DMS153 treated with DMSO at 0.1 percent for 48 hours (cell line): ENCODE measurements around the gene DACT2.
"Not testable (repeated sequence)": the region's sequence is repeated elsewhere in the genome, so short reads cannot be mapped to it uniquely, and the experiment has no call there.

ENCODE experiments used
- DNase-seq: peaks from one replicate; lab custom pipeline; 2025; ENCODE audit not compliant: unreplicated experiment; lab: John Stamatoyannopoulos, UW

Gene DACT2, protein sequence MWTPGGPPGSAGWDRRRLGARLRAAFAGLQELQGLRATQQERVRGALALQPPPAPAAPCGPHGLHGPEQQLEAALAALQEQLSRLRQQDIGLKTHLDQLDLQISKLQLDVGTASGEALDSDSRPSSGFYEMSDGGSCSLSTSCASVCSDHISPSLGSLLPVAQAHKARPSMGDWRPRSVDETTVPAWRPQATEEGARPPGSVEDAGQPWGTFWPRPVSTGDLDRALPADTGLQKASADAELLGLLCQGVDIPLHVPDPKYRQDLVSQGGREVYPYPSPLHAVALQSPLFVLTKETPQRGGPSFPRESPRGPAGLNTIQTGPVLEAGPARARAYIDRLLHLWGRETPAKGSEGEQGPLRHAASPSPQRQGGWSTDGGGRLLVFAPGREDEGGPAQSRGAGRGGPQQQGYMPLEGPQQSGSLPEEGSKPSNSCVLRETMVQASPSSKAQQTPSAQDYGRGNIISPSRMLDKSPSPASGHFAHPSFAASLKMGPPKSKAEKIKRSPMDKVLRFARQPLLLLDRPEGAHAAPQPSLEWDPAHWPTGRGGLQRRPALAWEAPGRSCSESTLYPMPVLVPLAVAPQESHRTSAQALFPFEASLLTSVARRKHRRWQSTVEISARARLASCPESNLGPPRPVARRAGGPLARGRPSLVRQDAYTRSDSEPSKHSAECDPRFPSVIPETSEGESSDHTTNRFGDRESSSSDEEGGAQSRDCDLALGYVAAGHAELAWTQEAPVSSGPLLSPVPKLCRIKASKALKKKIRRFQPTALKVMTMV

DNA sequence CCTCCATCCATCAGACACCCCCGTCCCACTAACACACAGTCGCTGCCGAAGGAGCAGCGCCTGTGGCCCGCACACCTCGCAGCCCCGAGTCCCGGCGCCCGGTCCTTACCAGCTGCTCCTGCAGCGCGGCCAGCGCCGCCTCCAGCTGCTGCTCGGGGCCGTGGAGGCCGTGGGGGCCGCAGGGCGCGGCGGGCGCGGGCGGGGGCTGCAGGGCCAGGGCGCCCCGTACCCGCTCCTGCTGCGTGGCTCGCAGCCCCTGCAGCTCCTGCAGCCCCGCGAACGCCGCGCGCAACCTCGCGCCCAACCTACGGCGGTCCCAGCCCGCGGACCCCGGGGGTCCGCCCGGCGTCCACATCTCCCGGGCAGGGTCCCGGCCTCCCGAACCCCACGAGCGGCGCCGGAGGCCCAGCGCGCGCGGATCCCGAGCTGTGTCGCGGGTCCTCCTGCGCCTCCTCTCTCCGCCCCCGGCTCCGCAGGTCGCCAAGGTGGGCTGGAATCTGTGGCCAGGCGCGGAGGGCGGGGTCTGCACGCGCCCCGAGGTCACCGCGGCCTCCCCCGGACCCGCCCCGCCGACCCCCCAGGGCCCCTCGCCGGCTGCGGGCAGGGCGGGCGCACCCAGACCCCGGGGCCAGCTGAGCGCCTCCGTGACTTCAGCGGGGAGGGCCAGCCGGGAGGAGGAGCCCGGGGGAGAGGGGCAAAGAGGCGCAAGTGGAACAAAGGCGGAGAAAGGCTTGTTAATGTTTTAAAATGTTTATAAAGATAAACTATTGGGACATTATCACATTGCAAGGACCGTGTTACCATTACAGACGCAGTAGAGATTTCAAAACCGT, at the start of gene DACT2:
DACT2 (minus strand) TSS at position 499 of the 833 bp plus-strand sequence; CDS start at position 355, 144 bp downstream.
- DNase-seq = no peak

DNA sequence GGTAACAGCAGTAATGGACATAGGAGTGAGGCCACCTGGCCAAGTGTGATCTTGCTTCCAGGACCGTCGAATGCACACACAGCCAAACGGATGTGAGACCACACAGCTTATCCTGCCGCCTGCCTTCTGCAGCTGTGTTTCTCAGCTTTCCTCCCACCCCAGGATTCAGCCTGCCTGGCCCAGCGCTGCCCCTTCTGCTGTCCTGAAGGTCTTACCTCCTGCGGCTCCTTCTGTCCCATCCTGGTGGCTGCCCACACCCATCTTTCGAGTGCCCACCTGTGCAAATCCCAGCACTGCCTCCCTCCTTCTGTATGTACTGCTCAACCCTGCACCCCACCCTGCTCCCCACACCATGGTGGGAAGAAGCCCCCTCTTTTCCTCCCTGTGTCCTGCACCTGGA, 49.4 kb upstream of the DACT2 start:
- DNase-seq = no peak

DNA sequence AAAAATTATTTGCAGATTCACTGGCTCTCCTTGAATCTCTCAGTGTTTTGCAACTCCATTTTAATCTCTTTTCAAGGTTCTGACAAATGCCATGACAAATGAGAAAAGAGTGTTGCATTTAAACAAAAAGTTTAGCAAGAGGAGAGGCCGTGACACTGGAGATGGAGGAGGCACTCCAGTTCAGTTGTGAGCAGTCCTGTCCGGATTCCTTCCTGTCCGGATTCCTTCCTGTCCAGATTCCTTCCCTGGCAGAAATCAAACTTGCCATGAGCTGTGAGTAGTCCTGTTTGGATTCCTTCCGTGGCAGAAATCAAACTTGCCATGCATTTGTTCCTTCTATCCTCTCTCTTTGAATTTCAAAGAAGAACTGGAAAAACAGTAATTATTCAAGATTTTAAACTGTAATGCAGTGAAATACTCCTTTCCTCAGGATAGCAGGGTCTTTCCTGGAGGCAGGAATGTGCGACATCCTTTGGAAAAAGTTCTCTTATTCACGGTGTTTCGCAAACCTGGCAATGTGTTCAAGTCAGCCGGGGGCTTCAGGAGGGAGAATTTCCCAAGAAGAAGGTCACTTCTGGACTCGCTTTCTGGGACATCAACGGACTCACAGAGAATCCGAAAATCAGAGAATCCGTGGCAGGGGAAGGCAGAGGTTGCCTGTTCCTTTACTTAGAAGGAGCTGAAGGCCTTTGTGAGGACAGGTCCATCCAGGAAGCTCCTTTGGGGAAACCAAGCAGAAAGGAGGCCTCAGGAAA, 48.7 kb upstream of the DACT2 start:
- no peak for DNase-seq

DNA sequence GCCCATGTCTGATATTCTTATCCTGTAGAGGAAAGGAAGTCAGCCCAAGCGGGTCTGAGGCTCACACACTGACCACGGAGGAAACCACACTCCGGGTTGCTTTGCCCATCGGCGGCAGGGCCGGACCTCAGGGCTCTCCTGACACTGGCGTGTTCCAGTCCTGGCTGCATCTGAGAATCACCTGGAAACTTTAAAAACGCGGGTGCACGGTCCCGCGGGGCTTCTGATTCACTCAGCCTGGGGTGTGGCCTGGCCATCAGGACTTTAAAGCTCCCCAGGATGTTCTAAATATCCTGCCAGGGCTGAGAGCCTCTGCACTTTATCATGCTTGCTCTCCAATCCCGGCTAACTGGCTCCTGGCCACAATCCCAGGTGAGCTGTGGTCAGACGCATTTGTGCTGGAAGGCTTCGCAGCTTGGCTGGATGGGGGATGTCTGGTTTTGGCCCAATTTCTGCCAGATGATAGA, 47.7 kb upstream of the DACT2 start:
- no peak for DNase-seq

DNA sequence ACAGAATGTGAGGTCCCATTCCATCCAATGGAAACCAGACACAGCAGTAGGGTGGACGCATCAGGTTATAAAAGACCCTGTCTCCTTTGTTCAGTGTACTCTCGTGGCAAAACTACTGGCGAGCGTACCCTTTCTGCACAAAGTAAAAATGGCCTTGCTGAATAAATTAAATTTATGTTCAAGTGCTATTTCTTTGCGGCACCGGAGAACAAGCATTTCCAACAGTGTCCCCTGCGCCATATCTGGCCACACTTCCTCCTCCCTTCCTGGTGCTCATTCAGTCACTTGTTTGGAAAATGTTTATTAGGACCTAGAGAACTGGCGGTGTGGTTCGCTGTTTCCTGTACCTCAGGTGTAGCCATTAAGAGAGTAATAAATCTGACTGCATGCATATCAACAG, 46.9 kb upstream of the DACT2 start:
- DNase-seq = no peak

DNA sequence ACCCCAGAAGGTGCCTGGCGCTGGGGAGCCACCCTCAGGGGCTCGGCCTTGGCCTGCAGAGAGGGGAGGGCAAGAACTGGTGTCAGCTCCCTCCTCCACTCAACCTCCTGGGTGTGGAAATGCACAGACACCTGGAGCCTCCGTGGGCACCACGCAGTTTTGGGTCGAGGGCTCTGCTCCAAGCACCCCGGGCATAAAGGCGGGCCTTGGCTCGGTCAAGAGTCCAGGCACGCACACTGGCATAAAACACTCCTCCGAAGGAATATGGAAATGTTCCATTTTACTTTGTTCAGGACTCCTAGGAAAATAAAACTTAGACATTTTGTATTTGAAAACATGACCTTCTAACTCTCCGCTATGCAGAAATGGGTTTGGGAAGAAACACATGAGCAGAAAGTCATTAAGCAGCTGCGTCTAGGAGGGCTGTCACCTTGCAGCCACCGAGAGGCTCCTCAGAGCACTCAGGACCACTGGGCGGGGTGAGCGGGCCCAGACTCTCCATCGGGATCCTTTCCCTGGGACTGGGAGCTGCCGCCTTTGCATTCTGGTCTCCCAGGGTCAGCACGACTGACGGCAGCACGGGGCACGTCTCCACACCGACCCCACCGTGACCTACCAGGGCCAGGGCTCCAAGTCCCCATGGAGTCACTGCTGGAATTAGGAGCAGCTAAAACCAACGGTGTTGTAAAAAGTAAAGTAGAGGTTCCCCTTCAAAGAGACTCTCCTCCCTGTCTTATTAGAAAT, 46.0 kb upstream of the DACT2 start:
- no peak for DNase-seq

DNA sequence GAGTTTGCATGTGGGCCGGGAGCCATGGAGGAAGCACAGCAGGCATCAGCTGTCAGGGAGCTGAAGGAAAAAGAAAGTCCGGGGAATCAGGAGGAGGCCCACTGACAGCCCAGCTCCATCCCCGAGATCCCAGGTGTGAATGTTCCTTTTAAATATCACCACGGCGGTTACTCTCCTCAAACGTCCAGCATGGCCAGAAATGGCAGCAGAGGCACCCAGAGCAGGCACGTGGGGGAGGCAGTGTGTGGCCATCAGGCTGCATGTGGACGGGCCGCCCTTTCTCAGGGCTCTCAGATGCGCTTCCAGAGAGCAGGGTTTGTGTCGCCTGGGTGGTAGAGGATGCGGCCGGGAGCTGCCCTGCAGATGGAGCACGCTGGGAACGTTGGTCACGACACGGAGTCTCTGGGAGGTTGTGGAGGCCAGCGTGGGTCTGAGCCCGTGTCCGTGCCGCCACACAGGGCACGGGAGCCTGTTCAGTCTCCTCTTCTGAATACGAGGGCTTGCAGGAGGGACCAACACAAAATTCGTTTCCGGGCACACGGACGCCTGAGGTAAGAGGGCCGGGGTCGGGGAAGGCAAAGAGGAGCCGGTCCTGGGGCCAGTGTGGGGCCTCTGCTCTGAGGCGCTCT, 45.3 kb upstream of the DACT2 start:
- no peak for DNase-seq

DNA sequence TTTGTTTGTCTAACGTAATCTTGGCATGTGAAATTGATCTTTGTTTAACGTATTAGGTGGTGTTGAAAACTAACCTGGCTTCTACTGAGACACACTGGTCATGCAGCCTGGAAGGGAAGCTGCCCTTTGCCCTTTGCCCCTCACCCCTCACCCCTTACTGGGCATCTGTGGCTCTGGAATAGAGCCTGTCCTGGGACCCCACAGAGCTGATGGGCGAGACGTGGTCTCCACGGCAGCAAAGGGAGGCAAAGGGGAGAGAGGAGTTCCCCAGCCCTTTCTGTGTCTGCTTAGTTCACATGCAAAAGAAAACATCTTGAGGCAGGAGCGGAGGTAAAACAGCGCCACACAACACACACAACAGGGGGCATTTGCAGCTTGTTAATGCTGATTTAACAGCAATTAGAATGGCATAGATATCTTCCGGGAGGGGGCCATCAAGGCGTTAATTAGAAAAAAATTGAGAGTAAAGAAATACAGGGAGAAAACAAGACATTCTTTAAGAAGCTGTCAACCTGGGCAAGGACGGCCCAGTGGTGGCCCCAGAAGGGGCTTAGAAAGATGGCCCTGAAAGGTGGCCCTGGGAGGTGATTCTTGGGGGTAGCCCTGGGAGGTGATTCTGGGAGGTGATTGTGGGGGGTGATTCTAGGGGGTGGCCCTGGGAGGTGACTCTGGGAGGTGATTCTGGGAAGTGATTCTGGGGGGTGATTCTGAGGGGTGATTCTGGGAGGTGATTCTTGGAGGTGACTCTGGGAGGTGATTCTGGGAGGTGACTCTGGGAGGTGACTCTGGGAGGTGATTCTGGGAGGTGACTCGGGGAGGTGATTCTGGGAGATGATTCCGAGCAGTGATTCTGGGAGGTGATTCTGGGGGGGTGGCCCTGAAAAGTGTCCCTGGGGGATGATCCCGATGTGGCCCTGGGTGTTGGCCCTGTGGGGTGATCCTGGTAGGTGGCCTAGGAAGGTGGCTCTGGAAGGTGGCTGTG, 44.5 kb upstream of the DACT2 start:
- no peak for DNase-seq

DNA sequence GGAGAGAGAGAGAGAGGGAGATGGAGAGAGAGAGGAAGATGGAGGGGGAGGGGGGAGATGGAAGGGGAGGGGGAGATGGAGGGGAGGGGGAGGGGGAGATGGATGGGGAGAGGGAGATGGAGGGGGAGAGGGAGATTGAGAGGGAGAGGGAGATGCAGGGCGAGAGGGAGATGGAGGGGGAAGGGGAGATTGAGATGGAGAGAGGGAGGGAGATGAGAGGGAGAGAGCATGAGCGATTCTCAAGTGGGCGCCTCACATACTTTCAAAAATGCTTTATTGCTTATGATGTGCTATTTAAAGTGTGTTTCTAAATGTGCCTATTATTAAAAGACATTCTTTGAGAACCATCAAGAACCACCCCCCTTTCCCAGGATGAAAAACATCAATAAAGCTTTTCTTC, 43.7 kb upstream of the DACT2 start:
- no peak for DNase-seq

DNA sequence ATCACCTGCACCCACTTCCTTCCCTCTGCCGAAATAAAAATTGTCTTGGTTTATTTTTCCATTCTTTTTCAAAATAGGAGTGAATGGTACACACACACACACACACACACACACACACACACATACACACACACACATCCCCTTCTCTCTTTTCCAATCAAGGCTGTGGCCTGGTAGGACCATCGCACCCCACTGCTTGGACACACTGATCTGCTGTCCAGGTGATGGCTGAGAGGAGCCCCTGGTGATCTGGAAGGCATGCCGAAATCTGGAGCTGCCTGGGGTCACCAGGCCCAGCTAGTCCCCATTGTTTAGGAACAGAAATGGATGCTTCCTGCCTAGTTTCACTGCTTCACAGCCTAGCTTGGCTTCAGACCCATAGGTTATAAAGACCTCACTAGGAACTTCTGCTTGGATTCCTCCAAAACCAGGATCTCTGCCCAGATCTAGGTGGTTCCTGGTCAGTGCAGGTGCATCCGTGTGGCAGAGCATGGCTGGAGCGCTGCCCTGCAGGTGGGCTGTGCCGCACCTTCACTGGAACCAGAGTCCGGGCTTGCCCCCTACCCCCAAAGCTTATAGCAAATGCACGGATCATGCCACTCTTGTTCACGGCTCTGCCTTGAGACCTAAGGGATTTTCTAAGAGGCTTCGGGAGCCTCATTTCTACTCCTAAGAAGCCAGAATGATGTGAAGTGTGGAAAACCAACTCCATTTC, 42.9 kb upstream of the DACT2 start:
- DNase-seq = no peak

DNA sequence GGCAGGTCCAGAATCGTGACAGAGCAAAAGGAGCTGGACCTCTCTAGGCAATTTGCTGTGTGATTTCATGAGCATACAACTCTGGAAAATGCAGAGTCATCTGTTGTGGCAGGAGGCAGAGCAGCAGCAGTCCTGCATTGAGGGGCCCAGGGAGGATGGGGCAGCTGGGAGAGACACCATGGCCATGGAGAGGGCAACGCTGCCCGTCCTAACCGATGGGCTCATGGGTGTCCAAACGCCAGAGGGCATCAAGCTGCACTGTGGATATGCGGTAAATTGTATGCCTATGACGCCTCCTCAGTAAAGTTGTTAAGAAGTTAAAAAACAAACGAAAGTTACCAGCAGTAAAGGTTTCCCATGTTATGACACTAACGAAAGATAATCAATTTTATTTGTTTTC, 42.2 kb upstream of the DACT2 start:
- no peak for DNase-seq

DNA sequence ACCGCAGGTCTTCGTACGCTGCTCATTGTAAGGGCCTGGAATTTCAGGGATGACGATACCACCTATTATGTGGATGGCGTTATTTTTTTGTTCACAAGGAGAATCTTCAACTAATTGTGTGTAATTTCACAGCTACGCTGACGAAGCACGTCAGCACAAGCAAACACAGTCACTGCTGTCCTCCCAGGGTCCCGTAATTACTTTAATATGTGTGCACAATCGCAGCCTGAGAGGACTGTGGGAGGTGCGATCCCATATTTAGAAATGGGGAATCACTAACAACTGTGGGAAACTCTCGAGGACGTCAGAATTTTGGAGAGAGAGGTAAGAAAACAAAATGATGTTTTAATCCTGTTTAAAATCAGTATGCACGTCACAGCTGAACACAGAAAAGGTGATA, 40.2 kb upstream of the DACT2 start:
- DNase-seq = no peak

DNA sequence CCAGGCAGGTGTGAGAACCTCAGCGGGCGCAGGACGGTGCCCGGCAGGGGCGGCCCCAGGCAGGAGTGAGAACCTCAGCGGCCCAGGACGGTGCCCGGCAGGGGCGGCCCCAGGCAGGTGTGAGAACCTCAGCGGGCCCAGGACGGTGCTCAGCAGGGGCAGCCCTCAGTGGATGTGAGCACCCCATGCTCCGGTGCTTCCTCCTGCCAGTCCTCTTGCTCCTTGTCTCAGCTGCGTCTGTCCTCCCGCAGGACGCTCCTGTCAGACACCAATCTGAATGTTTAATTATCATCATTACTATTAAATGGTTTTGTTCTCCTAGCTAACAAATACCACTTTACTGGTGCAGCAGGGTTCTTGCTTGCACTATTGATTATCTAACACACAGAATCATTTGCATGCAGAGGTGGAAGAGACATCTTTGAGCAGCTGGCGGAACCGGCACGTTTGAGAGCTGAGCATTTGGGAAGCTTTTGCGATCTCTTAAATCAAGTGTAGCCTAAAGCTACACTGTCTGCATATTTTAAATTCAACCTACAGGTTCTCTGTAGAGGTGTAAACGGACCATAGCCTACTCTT, 39.4 kb upstream of the DACT2 start:
- no peak for DNase-seq

DNA sequence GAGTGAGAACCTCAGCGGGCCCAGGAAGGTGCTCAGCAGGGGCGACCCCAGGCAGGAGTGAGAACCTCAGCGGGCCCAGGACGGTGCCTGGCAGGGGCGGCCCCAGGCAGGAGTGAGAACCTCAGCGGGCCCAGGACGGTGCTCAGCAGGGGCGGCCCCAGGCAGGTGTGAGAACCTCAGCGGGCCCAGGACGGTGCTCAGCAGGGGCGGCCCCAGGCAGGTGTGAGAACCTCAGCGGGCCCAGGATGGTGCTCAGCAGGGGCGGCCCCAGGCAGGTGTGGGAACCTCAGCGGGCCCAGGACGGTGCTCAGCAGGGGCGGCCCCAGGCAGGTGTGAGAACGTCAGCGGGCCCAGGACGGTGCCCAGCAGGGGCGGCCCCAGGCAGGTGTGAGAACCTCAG, 37.3 kb upstream of the DACT2 start:
- DNase-seq = not testable (repeated sequence)

DNA sequence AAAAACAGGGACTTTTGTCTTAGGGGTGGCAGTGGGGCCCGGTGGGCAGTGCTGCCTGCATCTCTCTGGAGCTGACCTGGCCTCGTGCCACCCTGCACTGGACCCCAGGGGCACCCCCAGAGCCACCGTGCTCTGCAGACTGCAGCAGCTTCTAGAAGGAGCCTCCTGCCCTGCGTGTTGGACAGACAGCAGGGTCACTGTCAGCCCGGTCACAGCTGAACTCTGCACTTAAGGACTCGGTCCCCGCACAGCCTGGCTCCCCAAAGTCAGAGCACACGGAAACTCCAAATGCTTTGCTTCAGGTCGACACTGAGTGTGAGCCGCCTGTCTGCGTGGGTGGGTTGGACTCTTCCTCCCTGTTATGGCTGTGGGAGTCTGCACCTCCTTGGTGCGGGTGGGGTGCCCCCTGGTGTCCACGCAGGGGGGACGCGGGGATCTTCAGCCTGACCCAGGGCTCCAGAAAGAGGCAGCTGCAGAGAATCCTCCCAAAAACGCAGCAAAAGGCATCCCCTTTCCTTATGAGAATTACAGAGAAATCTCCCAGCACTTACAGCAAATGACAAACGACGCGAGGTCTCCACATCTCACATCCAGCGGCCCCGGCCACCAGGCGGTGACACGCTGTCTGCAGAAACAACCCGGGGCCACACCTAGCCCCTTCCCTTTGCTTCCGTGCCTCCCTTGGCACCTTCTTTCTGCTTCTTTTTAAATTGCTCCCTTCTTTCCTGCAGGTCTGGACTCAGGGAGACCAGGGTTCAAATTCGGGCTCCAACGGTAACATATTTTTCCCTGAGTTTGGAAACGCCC, 36.3 kb upstream of the DACT2 start:
- DNase-seq = peak; percentile 23

DNA sequence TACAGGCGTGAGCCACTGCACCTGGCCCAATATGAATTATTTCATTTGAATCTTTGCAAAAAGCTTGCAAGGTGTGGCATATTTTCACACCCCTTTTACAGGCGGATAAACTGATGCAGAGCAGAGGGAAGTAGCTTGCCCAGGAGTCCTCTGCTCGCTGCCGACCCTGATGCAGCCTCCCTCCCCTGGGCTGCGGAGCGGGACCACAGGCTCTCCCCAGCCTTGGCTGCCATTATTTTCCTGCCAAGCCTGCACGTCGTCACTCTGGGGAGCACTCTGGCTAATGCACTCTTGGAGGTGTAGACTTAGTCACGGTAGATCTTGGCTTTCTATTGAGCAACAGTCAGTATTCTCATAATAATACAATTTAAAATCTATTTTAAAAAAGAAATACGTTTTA, 34.8 kb upstream of the DACT2 start:
- no peak for DNase-seq

DNA sequence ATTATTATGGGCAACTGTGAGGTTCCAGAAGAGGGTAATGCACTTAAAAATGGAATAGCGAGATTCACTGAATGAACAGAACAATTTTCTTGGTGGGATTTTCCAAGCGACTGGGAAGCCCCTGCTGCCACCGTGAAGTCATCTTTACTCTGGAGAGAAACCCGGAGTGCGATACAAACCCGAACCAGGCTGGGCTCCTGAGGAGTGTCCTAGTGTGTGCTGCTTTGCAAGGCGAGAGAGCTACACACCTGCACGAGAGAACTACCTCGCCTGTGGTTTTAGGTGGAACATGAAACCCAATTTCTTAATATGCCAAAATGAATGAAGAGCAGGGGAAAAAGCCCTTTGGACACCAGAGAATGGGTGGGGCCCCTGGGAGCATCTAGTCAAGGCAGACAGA, 33.5 kb upstream of the DACT2 start:
- DNase-seq = no peak
